GM20000 (cell line): ENCODE data around the gene NOL7.

Experiments used
- DNase-seq: peaks from one replicate; pipeline ENCODE4 v3.0.0; 2012; ENCODE audit warnings: low spot score
- CTCF ChIP-seq: IDR thresholded peaks from 2 replicates; pipeline ENCODE4 v1.5.1; 2012; ENCODE audit warnings: mild to moderate bottlenecking, control low read depth; ENCODE audit errors: extremely low read depth, missing control alignments

The NOL7 gene

GRCh38 chr6:13600036-13600435 lies 15.1 kb upstream of the NOL7 start:
- TF ChIP-seq CTCF, result no peak

GRCh38 chr6:13604135-13604534 lies 11.0 kb upstream of the NOL7 start:
- DNase-seq, result no peak
- no peak for TF ChIP-seq CTCF

More at GRCh38 chr6:13600036-13600435, 15.1 kb upstream of the NOL7 start:
- DNase-seq, result no peak

GRCh38 chr6:13604546-13605416 lies 10.4 kb upstream of the NOL7 start:
- no peak for TF ChIP-seq CTCF
- no peak for DNase-seq

GRCh38 chr6:13605634-13606033 lies 9.5 kb upstream of the NOL7 start:
- no peak for DNase-seq
- TF ChIP-seq CTCF, result no peak

- DNase-seq, result no peak
Measured at GRCh38 chr6:13611715-13612114, 3.4 kb upstream of the NOL7 start.

GRCh38 chr6:13613029-13613594 lies 2.0 kb upstream of the NOL7 start:
- DNase-seq, result no peak
- TF ChIP-seq CTCF, result no peak

More at GRCh38 chr6:13611715-13612114, 3.4 kb upstream of the NOL7 start:
- TF ChIP-seq CTCF, result no peak
